B cell (primary cell): ENCODE data around the gene SAG. TPM values are rescaled to one million over a fixed set of nuclear protein-coding genes. Genes with fewer than 3 reads are reported as not detected.

ENCODE experiments used
- ATAC-seq: fragments of 200-7000 bp; cut with Tn5 transposase; one replicate; pipeline ENCODE4 v1.10.0; 2021; ENCODE audit warnings: low read depth, mild to moderate bottlenecking, moderate number of reproducible peaks, moderate library complexity
- CTCF ChIA-PET: fragments of 350-600 bp; sonication (Branson Sonifier 250); formaldehyde crosslinking; loops from one replicate; lab custom pipeline; 2021; ENCODE audit warnings: antibody characterized with exemption, inconsistent platforms; lab: Charles Lee
- POLR2A ChIA-PET: fragments of 350-600 bp; sonication (Branson Sonifier 250); formaldehyde crosslinking; loops from one replicate; lab custom pipeline; 2021; ENCODE audit warnings: antibody characterized with exemption; lab: Charles Lee
- DNase-seq: peaks from one replicate; pipeline ENCODE4 v3.0.0; 2013
- H2AFZ ChIP-seq: 2 replicates; pipeline ENCODE4 v1.6.1; 2012; ENCODE audit warnings: mild to moderate bottlenecking, low read depth, low read length; ENCODE audit not compliant: insufficient read depth, poor library complexity, severe bottlenecking
- H3K27ac ChIP-seq, 2 donors: 1 replicate in 1 of 2; 2 replicates in 1 of 2; pipeline ENCODE4 v1.5.1; 2012 to 2013; ENCODE audit warnings: low read length in 2 of 2, mild to moderate bottlenecking in 2 of 2, moderate library complexity in 1 of 2
- H3K27me3 ChIP-seq, 4 experiments: fragments of 200-600 bp in 1 of 4; sonication (generic) in 1 of 4; replicated peaks in 1 of 4; 1 replicate in 2 of 4; 2 replicates in 2 of 4; pipeline versions ENCODE4 v1.6.1 to v1.7.0; 2013 to 2016; ENCODE audit warnings: low read length in 3 of 4, mild to moderate bottlenecking in 2 of 4, mixed read lengths in 1 of 4, moderate library complexity in 1 of 4; ENCODE audit not compliant: insufficient read depth in 4 of 4, control insufficient read depth in 3 of 4; ENCODE audit errors: control extremely low read depth in 1 of 4
- H3K36me3 ChIP-seq, 2 experiments: replicated peaks in 1 of 2; 1 replicate in 1 of 2; 2 replicates in 1 of 2; pipeline versions ENCODE4 v1.6.1 to v1.7.1; 2013; ENCODE audit warnings: low read length in 1 of 2; ENCODE audit not compliant: insufficient read depth in 2 of 2, control insufficient read depth in 1 of 2; ENCODE audit errors: control extremely low read depth in 1 of 2, extremely low read depth in 1 of 2
- H3K4me1 ChIP-seq, 2 donors: fragments of 200-600 bp in 1 of 2; sonication (generic) in 1 of 2; 1 replicate in 1 of 2; 2 replicates in 1 of 2; pipeline versions ENCODE4 v1.5.1 to v1.6.1; 2013 to 2017; ENCODE audit warnings: low read length in 2 of 2; ENCODE audit not compliant: control insufficient read depth in 2 of 2, insufficient read depth in 2 of 2
- H3K4me2 ChIP-seq: replicated peaks from 2 replicates; pipeline ENCODE3; 2012; ENCODE audit warnings: mild to moderate bottlenecking, low read depth, low read length; ENCODE audit not compliant: poor library complexity, severe bottlenecking
- H3K4me3 ChIP-seq, 5 experiments: fragments of 200-600 bp in 1 of 5; sonication (generic) in 1 of 5; 1 replicate in 3 of 5; 2 replicates in 2 of 5; pipeline versions ENCODE4 v1.5.1 to v1.7.0; 2011 to 2016; ENCODE audit warnings: low read length in 4 of 5, mild to moderate bottlenecking in 4 of 5, low read depth in 2 of 5, control low read depth in 1 of 5, moderate library complexity in 1 of 5; ENCODE audit not compliant: insufficient read depth in 1 of 5; ENCODE audit errors: control extremely low read depth in 1 of 5, extremely low read depth in 1 of 5
- H3K79me2 ChIP-seq: fragments of 200-600 bp; sonication (generic); one replicate; pipeline ENCODE4 v1.6.0; 2016; ENCODE audit warnings: low read length; ENCODE audit not compliant: control insufficient read depth, insufficient read depth
- H3K9ac ChIP-seq: fragments of 200-600 bp; sonication (generic); 2 replicates; pipeline ENCODE4 v1.6.1; 2017; ENCODE audit warnings: mild to moderate bottlenecking, low read length, moderate library complexity
- H3K9me3 ChIP-seq, 3 donors: one replicate each; pipeline versions ENCODE4 v1.6.1 to v1.7.1; 2013; ENCODE audit warnings: low read length in 2 of 3; ENCODE audit not compliant: control insufficient read depth in 2 of 3, insufficient read depth in 1 of 3; ENCODE audit errors: control extremely low read depth in 1 of 3
- H4K20me1 ChIP-seq: 2 replicates; pipeline ENCODE4 v1.6.0; 2012; ENCODE audit warnings: mild to moderate bottlenecking, low read length; ENCODE audit not compliant: insufficient read depth, control insufficient read depth, poor library complexity, severe bottlenecking
- H3K27ac Mint-ChIP-seq: one replicate; pipeline ENCODE4 v1.8.0; 2021; ENCODE audit warnings: mixed read lengths
- H3K27me3 Mint-ChIP-seq: one replicate; pipeline ENCODE4 v1.8.0; 2021; ENCODE audit warnings: mixed read lengths
- H3K4me1 Mint-ChIP-seq: one replicate; pipeline ENCODE4 v1.8.0; 2021; ENCODE audit warnings: mixed read lengths
- H3K4me3 Mint-ChIP-seq: one replicate; pipeline ENCODE4 v1.8.0; 2021; ENCODE audit warnings: mixed read lengths
- H3K9me3 Mint-ChIP-seq: one replicate; pipeline ENCODE4 v1.8.0; 2022; ENCODE audit warnings: mixed read lengths; ENCODE audit not compliant: insufficient read depth
- EZH2 ChIP-seq: IDR thresholded peaks from 2 replicates; pipeline ENCODE4 v1.6.1; 2012; ENCODE audit warnings: borderline replicate concordance, low read depth, mild to moderate bottlenecking, moderate library complexity, low read length; ENCODE audit not compliant: insufficient read depth, poor library complexity, severe bottlenecking
- WGBS: methylation state at CpG from one replicate; pipeline ENCODE4 v1.1.5; 2013; ENCODE audit warnings: missing lambda C conversion rate; ENCODE audit not compliant: insufficient coverage; 5-methylcytosine and 5-hydroxymethylcytosine counted together
- intact Hi-C: fragments of 100-400 bp; cut with micrococcal nuclease; formaldehyde crosslinking; loops from one replicate; pipeline ENCODE4 v1.10.0; 2022
- polyA plus RNA-seq: library from polyadenylated mRNA; depleted of rRNA; stranded (reverse); fragments of >200 nt; gene quantifications from 2 replicates; pipeline ENCODE4 v1.2.3, GENCODE V29; 2012
- total RNA-seq, 2 donors: library from RNA; stranded (reverse); fragments of 120-200 nt in 1 of 2; gene quantifications; 1 replicate in 1 of 2; 2 replicates in 1 of 2; pipeline versions ENCODE4 v1.2.3 to v1.2.4, GENCODE V29; 2013 to 2022
- TF ChIP-seq, protein P1 (sequence below): fragments of 200-600 bp; IDR thresholded peaks from one replicate; pipeline ENCODE4 v1.8.0; 2022; ENCODE audit warnings: antibody characterized with exemption, mild to moderate bottlenecking

Gene SAG
- total and polyA plus RNA-seq, 2 donors (not counting 1 experiment from before 2014, with no cell fraction given) = 0.03 to 0.17 TPM

DNA sequence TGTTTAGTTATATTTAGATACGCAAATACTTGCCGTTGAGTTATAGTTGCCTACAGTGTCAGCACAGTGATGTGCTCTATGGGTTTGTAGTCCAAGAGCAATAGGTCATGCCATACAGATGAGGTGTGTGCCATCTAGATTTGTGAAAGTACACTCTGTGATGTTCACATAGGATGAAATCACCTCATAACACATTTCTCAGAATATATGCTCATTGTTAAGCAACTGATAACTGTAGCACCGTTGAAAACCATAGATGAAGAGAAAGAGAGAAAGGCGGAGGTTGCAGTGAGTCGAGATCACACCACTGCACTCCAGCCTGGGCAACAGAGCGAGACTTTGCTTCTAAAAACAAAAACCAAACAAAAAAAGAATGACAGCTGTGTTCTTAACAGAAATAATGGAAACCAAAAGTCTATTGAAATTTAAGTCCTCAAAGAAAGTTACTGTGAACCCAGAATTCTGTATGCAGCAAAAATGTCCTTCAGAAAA lies 56.2 kb downstream of the SAG start:
- Histone ChIP-seq H3K4me3 (peak overlapping the region in 1 of 5 experiments; percentile 2), H4K20me1 (peaks cover 21% of the 10 kb centered on the region), H3K9me3 (peaks cover 6 to 15% (median 15%) of the 10 kb centered on the region in 3 donors), H3K27ac (peak overlapping the region; percentile 28 to 72), H3K9ac (no peak overlapping the region), H3K27me3 (no peaks in the 10 kb centered on the region), H2AFZ (peak overlapping the region; percentile 31), H3K4me2 (no peak overlapping the region), H3K36me3 (peaks cover 14 to 20% of the 10 kb centered on the region in 2 experiments), H3K79me2 (peaks cover 100% of the 10 kb centered on the region), H3K4me1 (peaks cover 50 to 67% of the 10 kb centered on the region in 2 donors)
- CTCF ChIA-PET = no interaction called here
- Mint-ChIP-seq H3K4me1 (peaks cover 73% of the 10 kb centered on the region), H3K27me3 (no peaks in the 10 kb centered on the region), H3K27ac (peak overlapping the region; percentile 76), H3K4me3 (peak overlapping the region; percentile 35), H3K9me3 (peaks cover 11% of the 10 kb centered on the region)
- TF ChIP-seq, protein P1, sequence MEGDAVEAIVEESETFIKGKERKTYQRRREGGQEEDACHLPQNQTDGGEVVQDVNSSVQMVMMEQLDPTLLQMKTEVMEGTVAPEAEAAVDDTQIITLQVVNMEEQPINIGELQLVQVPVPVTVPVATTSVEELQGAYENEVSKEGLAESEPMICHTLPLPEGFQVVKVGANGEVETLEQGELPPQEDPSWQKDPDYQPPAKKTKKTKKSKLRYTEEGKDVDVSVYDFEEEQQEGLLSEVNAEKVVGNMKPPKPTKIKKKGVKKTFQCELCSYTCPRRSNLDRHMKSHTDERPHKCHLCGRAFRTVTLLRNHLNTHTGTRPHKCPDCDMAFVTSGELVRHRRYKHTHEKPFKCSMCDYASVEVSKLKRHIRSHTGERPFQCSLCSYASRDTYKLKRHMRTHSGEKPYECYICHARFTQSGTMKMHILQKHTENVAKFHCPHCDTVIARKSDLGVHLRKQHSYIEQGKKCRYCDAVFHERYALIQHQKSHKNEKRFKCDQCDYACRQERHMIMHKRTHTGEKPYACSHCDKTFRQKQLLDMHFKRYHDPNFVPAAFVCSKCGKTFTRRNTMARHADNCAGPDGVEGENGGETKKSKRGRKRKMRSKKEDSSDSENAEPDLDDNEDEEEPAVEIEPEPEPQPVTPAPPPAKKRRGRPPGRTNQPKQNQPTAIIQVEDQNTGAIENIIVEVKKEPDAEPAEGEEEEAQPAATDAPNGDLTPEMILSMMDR = no peak
- TF ChIP-seq EZH2 = no peak
- no CpG with 5 or more reads among the region's 6 CpGs for WGBS
- ATAC-seq = no peak
- POLR2A ChIA-PET = no interaction called here
- intact Hi-C loops = no loop called here
- DNase-seq = no peak

DNA sequence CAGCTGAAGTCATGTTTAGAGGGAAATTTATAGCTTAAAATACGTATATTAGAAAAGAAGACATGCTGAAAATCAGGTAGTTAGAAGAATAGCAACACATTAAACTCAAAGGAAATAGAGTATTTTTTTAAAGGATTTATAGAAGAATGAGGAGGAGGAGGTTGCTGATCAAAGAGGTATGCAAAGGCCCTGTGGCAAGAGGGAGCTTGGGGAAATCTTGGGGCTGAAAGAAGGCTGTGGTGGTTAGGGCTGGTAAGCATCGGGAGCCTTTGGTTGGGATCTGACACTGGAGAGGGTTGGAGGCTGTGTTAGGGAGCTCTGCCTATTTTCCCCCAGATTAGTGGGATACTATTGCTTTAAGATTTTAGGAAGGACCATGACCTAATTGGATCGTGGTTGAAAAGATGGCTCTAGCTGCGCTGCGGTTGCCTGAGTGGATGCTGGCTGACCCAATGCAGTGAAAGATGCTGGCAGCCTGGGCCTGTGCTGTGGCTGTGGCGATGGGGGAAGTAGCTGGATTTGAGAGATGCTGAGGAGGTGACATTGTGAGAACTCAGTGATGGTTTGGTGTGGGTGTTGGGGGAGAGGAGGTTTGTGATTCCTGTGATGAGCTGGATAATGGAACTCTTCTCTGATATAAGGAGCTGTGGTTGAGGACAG lies 58.4 kb downstream of the SAG start:
- Histone ChIP-seq H3K4me2 (no peak overlapping the region), H3K27me3 (no peaks in the 10 kb centered on the region), H3K4me1 (peaks cover 50 to 64% of the 10 kb centered on the region in 2 donors), H3K27ac (peak overlapping the region; percentile 0 to 52), H3K9ac (no peak overlapping the region), H2AFZ (no peak overlapping the region), H3K9me3 (peaks cover 6 to 15% (median 15%) of the 10 kb centered on the region in 3 donors), H3K4me3 (no peak overlapping the region), H3K36me3 (peaks cover 14 to 20% of the 10 kb centered on the region in 2 experiments), H3K79me2 (peaks cover 100% of the 10 kb centered on the region), H4K20me1 (peaks cover 42% of the 10 kb centered on the region)
- H3K27ac Mint-ChIP-seq = peak overlapping the region; percentile 87
- H3K4me3 Mint-ChIP-seq = no peak overlapping the region
- no peaks in the 10 kb centered on the region for H3K27me3 Mint-ChIP-seq
- H3K9me3 Mint-ChIP-seq = peaks cover 11% of the 10 kb centered on the region
- intact Hi-C loops = no loop called here
- TF ChIP-seq, protein P1 = no peak
- TF ChIP-seq EZH2 = no peak
- peaks cover 74% of the 10 kb centered on the region for H3K4me1 Mint-ChIP-seq
- ChIA-PET POLR2A (interaction anchor here (0.6 to 1.7 kb wide), 2 partner anchors 9 to 10 kb away, joined by 3 to 4 read pairs; no protein-coding TSS in a partner anchor), CTCF (interaction anchor here (0.7 to 2.3 kb wide), 4 partner anchors 26 to 115 kb away, joined by 3 to 7 read pairs (median 4); no protein-coding TSS in a partner anchor)
- ATAC-seq (no peak), DNase-seq (no peak)
- 90% methylated on average over 5 of the region's 6 CpGs for WGBS
